ENCODE results near the gene AOPEP.

DNA sequence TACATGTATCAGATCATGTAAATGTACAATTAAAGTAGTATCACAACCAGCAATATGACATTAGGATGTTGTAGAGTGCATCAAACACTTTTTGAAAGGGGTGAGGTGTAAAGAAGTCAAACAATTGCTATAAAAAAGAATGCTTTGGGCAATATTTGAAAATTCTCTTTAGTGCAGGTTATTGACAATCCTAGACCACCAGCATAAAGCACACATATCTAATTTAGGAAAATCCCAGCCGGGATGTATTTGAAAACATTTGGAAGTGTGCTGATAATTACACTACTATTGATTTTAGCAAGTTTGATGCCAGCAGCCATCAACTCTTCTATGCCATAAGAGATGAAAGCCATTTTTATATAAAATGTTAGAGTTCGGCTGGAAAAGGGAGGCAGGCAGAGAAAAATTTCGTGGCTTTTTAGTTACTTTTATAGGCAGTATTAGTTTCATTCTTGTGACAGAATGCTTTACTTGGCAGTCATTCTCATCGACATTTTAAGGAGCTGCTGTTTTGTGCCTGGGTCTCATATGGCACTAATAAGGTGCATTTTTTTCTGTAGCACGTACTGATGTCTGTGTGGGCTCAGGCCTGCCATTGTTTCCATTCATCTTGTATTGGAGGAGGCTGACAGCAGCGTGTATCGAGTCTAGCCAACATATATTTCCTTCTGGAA, 285.7 kb downstream of the AOPEP start:
- TF ChIP-seq, protein P1, sequence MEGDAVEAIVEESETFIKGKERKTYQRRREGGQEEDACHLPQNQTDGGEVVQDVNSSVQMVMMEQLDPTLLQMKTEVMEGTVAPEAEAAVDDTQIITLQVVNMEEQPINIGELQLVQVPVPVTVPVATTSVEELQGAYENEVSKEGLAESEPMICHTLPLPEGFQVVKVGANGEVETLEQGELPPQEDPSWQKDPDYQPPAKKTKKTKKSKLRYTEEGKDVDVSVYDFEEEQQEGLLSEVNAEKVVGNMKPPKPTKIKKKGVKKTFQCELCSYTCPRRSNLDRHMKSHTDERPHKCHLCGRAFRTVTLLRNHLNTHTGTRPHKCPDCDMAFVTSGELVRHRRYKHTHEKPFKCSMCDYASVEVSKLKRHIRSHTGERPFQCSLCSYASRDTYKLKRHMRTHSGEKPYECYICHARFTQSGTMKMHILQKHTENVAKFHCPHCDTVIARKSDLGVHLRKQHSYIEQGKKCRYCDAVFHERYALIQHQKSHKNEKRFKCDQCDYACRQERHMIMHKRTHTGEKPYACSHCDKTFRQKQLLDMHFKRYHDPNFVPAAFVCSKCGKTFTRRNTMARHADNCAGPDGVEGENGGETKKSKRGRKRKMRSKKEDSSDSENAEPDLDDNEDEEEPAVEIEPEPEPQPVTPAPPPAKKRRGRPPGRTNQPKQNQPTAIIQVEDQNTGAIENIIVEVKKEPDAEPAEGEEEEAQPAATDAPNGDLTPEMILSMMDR (IDR thresholded peaks at IDR 0.05): no peak
- TF ChIP-seq POLR2AphosphoS5 (IDR thresholded peaks at IDR 0.05): peak in 1 of 4 donors; percentile 17

Measured in sigmoid colon (tissue), 4 donors.